OCI-LY7 (cell line): ENCODE data around the gene C1orf198. TPM values are rescaled to one million over a fixed set of nuclear protein-coding genes. Genes with fewer than 3 reads are reported as not detected.
A peak's percentile ranks its signal among the peaks of the same experiment; 100 is the strongest.

Experiments
- BruUV-seq: library from RNA; stranded (reverse); fragments of 400-500 nt; replicated peaks from 2 replicates; lab custom pipeline; 2021; lab: Mats Ljungman, UMichigan
- CTCF ChIA-PET: fragments of 300-600 bp; sonication (Branson Sonifier 250); formaldehyde crosslinking; loops from one replicate; lab custom pipeline; 2022; ENCODE audit warnings: antibody characterized with exemption; ENCODE audit not compliant: unreplicated experiment; lab: Charles Lee
- POLR2A ChIA-PET: fragments of 300-600 bp; sonication (Branson Sonifier 250); formaldehyde crosslinking; loops from one replicate; lab custom pipeline; 2022; ENCODE audit warnings: antibody characterized with exemption; lab: Charles Lee
- DNase-seq: peaks from one replicate; pipeline ENCODE4 v3.0.0-alpha.2; 2015; ENCODE audit warnings: low spot score
- H2AFZ ChIP-seq: fragments of 200-600 bp; sonication (generic), shearing (Covaris generic); 2 replicates; pipeline ENCODE4 v1.6.1; 2014; ENCODE audit warnings: mild to moderate bottlenecking, antibody characterized with exemption, low read length, moderate library complexity
- H3K27ac ChIP-seq: fragments of 200-600 bp; sonication (generic); 2 replicates; pipeline ENCODE4 v1.5.1; 2014; ENCODE audit warnings: mixed run types, low read depth, mild to moderate bottlenecking, moderate library complexity, low read length, inconsistent platforms; ENCODE audit not compliant: poor library complexity, severe bottlenecking
- H3K36me3 ChIP-seq: fragments of 200-600 bp; sonication (generic); 2 replicates; pipeline ENCODE4 v1.6.1; 2014; ENCODE audit warnings: mild to moderate bottlenecking, antibody characterized with exemption, low read length, moderate library complexity, mixed read lengths; ENCODE audit not compliant: insufficient read depth
- H3K4me1 ChIP-seq: fragments of 200-600 bp; sonication (generic); 2 replicates; pipeline ENCODE4 v1.5.1; 2014; ENCODE audit warnings: mild to moderate bottlenecking, low read length; ENCODE audit not compliant: insufficient read depth, poor library complexity, severe bottlenecking
- H3K4me2 ChIP-seq: fragments of 200-600 bp; sonication (generic); 2 replicates; pipeline ENCODE4 v1.6.1; 2014; ENCODE audit warnings: mild to moderate bottlenecking, low read length
- H3K4me3 ChIP-seq: fragments of 200-600 bp; sonication (generic); 2 replicates; pipeline ENCODE4 v1.5.1; 2014; ENCODE audit warnings: mild to moderate bottlenecking, low read depth, low read length; ENCODE audit not compliant: poor library complexity, severe bottlenecking
- H3K79me2 ChIP-seq: fragments of 200-600 bp; sonication (generic); 2 replicates; pipeline ENCODE4 v1.6.1; 2016; ENCODE audit warnings: low read depth, mild to moderate bottlenecking, low read length, moderate library complexity, mixed read lengths; ENCODE audit not compliant: insufficient read depth
- H3K9me2 ChIP-seq: fragments of 200-600 bp; sonication (generic); 2 replicates; pipeline ENCODE4 v1.6.1; 2016; ENCODE audit warnings: mild to moderate bottlenecking, low read length, mixed read lengths; ENCODE audit not compliant: insufficient read depth
- H3K9me3 ChIP-seq: fragments of 200-600 bp; sonication (generic); 2 replicates; pipeline ENCODE4 v1.6.1; 2014; ENCODE audit warnings: mild to moderate bottlenecking, mixed run types, low read length, mixed read lengths
- H4K20me1 ChIP-seq: fragments of 200-600 bp; sonication (generic); 2 replicates; pipeline ENCODE4 v1.6.1; 2014; ENCODE audit warnings: mild to moderate bottlenecking, antibody characterized with exemption, low read length, moderate library complexity, mixed read lengths; ENCODE audit not compliant: insufficient read depth
- EZH2phosphoT487 ChIP-seq: fragments of 200-600 bp; sonication (generic); IDR thresholded peaks from 2 replicates; pipeline ENCODE4 v1.6.1; 2018; ENCODE audit warnings: low read depth, borderline replicate concordance, mild to moderate bottlenecking, mixed run types, antibody characterized with exemption, low read length, moderate library complexity, mixed read lengths
- intact Hi-C: fragments of 100-400 bp; cut with micrococcal nuclease; formaldehyde crosslinking; loops from one replicate; pipeline ENCODE4 v1.10.0; 2022; ENCODE audit not compliant: unreplicated experiment
- total RNA-seq, 2 experiments: library from RNA; depleted of rRNA in 1 of 2; stranded (reverse); fragments of >200 nt in 1 of 2; shearing (Covaris generic) in 1 of 2; gene quantifications; 2 replicates each; pipeline ENCODE4 v1.2.3, GENCODE V29; 2014 to 2022
- TF ChIP-seq, protein P1 (sequence below): fragments of 200-600 bp; sonication (generic); conservative IDR thresholded peaks from 2 replicates; pipeline ENCODE4 v1.5.1; 2014; ENCODE audit warnings: mild to moderate bottlenecking, antibody characterized with exemption, low read length, moderate library complexity, mixed read lengths

Gene C1orf198
- total RNA-seq, 2 experiments from 2014 or later: 5.7 to 6.5 TPM

DNA sequence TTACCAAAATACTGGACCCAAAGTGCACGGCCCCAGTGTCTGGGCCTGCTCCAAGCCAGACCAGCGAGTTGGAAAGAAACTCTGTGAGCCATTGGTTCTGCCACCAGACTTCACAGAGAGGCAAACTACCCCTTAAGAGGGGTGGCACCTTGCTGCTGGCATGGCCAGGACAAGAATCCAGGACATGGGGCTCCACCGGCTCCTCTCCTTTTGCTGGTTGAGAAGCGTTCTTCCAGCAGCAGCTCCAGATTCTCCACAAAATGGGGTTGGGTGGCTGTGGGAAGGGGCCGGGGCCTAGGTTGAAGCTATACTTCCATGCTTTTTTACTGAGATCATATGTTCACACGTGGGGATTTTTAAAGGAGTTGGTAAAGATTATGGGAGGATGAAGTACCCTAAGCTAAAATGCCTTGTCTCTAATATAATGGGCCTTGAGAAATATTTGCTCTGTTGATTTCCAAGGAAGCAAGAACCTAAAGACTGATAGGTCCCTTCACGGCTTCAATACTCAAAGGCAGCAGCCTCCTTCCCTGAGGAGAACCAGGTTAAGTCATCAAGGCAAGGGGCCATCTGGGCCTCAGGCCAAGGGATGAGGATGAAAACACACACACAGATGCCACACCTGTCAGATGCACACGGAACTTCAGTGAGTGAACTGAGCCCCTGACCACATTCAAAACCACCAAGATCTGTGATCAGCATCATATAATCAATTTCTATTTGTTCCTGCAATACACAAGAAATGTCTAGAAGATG is 3.1 kb downstream of the C1orf198 start:
- Histone ChIP-seq H3K27ac (no peak overlapping the region), H3K4me3 (no peak overlapping the region), H4K20me1 (no peaks in the 10 kb centered on the region), H3K9me2 (no peaks in the 10 kb centered on the region), H3K4me2 (no peak overlapping the region), H2AFZ (no peak overlapping the region), H3K4me1 (peaks cover 21% of the 10 kb centered on the region), H3K36me3 (no peaks in the 10 kb centered on the region), H3K79me2 (no peaks in the 10 kb centered on the region), H3K9me3 (no peaks in the 10 kb centered on the region)
- intact Hi-C loops: loop anchor here (5.0 kb wide), 1 partner anchor 223 kb away; the partner anchor contains the start of gene COG2
- BruUV-seq: no TSS peak
- no peak for DNase-seq
- POLR2A ChIA-PET: no interaction called here
- CTCF ChIA-PET: no interaction called here
- no peak for TF ChIP-seq EZH2phosphoT487

- H3K4me2 ChIP-seq: no peak overlapping the region
- intact Hi-C loops: no loop called here
- DNase-seq: no peak
- H3K4me1 ChIP-seq: peaks cover 21% of the 10 kb centered on the region
- ChIA-PET POLR2A (interaction anchor here (1.6 kb wide), 1 partner anchor 12 kb away, joined by 4 read pairs; no protein-coding TSS in a partner anchor), CTCF (no interaction called here)
- no peaks in the 10 kb centered on the region for H3K36me3 ChIP-seq
- H3K27ac ChIP-seq: no peak overlapping the region
- no peaks in the 10 kb centered on the region for H4K20me1 ChIP-seq
- no peaks in the 10 kb centered on the region for H3K79me2 ChIP-seq
- no peak overlapping the region for H3K4me3 ChIP-seq
- no peaks in the 10 kb centered on the region for H3K9me2 ChIP-seq
- no peaks in the 10 kb centered on the region for H3K9me3 ChIP-seq
- BruUV-seq: no TSS peak
- TF ChIP-seq EZH2phosphoT487: no peak
- TF ChIP-seq, protein P1, sequence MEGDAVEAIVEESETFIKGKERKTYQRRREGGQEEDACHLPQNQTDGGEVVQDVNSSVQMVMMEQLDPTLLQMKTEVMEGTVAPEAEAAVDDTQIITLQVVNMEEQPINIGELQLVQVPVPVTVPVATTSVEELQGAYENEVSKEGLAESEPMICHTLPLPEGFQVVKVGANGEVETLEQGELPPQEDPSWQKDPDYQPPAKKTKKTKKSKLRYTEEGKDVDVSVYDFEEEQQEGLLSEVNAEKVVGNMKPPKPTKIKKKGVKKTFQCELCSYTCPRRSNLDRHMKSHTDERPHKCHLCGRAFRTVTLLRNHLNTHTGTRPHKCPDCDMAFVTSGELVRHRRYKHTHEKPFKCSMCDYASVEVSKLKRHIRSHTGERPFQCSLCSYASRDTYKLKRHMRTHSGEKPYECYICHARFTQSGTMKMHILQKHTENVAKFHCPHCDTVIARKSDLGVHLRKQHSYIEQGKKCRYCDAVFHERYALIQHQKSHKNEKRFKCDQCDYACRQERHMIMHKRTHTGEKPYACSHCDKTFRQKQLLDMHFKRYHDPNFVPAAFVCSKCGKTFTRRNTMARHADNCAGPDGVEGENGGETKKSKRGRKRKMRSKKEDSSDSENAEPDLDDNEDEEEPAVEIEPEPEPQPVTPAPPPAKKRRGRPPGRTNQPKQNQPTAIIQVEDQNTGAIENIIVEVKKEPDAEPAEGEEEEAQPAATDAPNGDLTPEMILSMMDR: no peak
- no peak overlapping the region for H2AFZ ChIP-seq
Measured at GRCh38 chr1:230864441-230864840, 3.9 kb downstream of the C1orf198 start.

DNA sequence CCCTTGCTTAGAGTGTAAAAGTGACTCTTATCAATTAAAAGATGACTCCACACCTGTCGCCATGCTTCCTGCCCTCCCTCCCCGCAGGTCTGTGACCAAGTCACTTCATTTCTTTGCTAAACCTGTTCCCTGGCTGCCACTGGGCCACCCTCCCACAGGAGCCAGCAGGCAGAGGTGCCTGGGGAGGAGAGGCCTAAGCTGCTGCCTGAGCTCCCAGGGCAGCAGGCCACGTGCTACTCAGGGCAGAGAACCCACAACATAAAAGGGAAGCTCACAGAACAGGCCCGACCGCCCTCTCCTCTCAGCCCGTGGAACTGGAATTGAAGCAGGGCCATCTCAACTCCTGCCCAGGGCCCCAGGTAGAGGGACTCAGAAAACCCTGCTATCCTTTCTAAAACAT is 4.9 kb downstream of the C1orf198 start:
- intact Hi-C loops: no loop called here
- Histone ChIP-seq H3K27ac (no peak overlapping the region), H2AFZ (peak overlapping the region; percentile 36), H3K9me3 (no peaks in the 10 kb centered on the region), H4K20me1 (no peaks in the 10 kb centered on the region), H3K9me2 (no peaks in the 10 kb centered on the region), H3K4me2 (peak overlapping the region; percentile 40; the same call in 1 of the 2 replicates), H3K79me2 (no peaks in the 10 kb centered on the region), H3K4me1 (peaks cover 21% of the 10 kb centered on the region), H3K36me3 (no peaks in the 10 kb centered on the region), H3K4me3 (no peak overlapping the region)
- DNase-seq: peak; percentile 32
- BruUV-seq: no TSS peak
- TF ChIP-seq EZH2phosphoT487: no peak
- TF ChIP-seq, protein P1: no peak
- ChIA-PET POLR2A (interaction anchor here (1.6 kb wide), 1 partner anchor 11 kb away, joined by 4 read pairs; no protein-coding TSS in a partner anchor), CTCF (interaction anchor here (0.6 kb wide), 1 partner anchor 303 kb away, joined by 3 read pairs; no protein-coding TSS in a partner anchor)
